Measurements from ENCODE around the gene CDCA8.

The CDCA8 gene

DNA sequence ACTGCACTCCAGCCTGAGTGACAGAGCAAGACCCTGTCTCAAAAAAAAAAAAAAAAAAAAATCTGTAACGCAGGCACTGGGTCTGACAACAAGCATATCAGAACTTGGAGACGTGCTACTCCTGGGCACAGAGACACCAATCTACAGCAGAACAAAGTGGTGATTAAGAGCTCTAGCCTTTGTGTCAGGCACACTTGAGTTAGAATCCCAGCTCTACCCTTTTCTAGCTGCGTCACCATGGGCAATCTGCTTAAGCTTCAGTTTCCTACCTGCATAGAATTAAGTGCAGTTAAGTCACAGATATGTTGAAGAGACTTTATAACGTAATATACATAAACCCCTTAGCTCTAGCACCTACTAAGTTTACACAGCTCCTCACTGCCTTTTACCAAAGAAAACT, 3.4 kb upstream of the CDCA8 start:
- peaks cover 78% of the 10 kb centered on the region for H3K36me3 Mint-ChIP-seq
- H3K9me3 Mint-ChIP-seq: no peaks in the 10 kb centered on the region
- DNase-seq (ENCODE audit: low spot score in 2 of 2) (no peak), ATAC-seq (no peak)
- peak overlapping the region; percentile 95 for H3K4me3 Mint-ChIP-seq
- peak overlapping the region; percentile 92 for H3K27ac Mint-ChIP-seq
- peaks cover 34% of the 10 kb centered on the region for H3K4me1 Mint-ChIP-seq

DNA sequence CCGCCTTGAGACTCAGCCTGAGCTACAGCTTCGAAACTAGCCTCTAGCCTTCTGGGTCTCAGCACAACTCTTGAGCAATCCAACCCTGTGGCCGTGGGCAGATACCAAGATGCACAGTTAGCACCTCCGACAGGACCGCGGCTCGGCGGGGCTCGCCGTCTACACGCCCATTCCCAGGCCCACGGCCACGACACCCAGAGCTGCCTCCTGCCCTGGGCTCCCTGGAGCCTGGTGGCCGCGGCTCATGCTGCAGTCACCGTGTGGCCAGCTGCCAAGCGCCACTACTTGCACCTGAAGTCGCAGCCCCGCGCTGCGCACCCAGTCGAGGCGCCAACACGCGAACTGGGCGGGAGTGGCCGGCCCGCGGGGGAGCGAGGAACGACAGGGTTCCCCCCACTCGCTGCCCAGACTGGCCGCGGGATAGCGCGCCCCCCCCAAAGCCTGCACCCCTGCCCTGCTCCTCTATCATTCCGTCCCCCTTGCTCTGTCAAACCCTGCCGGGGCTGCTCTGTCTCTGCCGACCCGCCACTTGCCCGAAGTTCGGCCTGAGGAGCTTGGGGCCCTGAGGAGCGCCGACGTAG, 729 bp upstream of the CDCA8 start:
- Mint-ChIP-seq H3K9me3 (no peaks in the 10 kb centered on the region), H3K4me3 (peak overlapping the region; percentile 95), H3K4me1 (peaks cover 34% of the 10 kb centered on the region), H3K36me3 (peaks cover 73% of the 10 kb centered on the region), H3K27ac (peak overlapping the region; percentile 88)
- peak; percentile 18 to 70 for DNase-seq (ENCODE audit: low spot score in 2 of 2)
- ATAC-seq: no peak

DNA sequence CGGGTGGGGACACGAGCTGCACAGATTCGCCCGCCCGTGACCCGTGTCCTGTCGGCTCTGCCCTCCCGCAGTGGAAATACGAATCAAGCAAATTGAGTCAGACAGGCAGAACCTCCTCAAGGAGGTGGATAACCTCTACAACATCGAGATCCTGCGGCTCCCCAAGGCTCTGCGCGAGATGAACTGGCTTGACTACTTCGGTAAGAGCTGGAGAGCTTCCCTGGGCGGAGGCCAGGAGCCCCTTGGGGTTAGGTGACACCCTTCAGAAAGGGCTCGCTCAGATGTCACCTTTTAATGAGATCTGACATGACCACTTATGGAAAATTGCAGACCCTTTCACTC, 489 bp downstream of the CDCA8 start:
- Mint-ChIP-seq H3K9me3 (no peaks in the 10 kb centered on the region), H3K27ac (peak overlapping the region; percentile 88), H3K4me3 (peak overlapping the region; percentile 95), H3K4me1 (peaks cover 34% of the 10 kb centered on the region), H3K36me3 (peaks cover 69% of the 10 kb centered on the region)
- DNase-seq (ENCODE audit: low spot score in 2 of 2): no peak
- ATAC-seq: no peak

DNA sequence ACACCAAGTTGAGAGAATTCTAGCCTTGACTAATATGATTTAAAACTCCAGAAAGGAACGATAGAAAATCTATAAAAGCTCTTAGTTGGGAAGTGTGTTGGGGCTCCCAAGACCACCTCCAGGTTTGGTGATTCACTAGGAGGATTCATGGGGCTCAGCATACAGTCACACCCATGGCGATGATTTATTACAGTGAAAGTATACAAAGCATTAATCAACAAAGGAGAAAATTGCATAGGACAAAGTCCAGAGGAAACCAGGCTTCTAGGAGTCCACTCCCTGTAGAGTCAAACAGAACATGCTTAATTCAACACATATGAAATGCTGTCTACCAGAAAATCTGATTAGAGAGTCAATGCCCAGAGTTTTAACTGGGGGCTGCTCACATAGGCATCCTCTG, 4.8 kb downstream of the CDCA8 start:
- Mint-ChIP-seq H3K9me3 (no peaks in the 10 kb centered on the region), H3K36me3 (peaks cover 78% of the 10 kb centered on the region), H3K4me1 (peaks cover 12% of the 10 kb centered on the region), H3K4me3 (no peak overlapping the region), H3K27ac (no peak overlapping the region)
- ATAC-seq (no peak), DNase-seq (ENCODE audit: low spot score in 2 of 2) (no peak)

DNA sequence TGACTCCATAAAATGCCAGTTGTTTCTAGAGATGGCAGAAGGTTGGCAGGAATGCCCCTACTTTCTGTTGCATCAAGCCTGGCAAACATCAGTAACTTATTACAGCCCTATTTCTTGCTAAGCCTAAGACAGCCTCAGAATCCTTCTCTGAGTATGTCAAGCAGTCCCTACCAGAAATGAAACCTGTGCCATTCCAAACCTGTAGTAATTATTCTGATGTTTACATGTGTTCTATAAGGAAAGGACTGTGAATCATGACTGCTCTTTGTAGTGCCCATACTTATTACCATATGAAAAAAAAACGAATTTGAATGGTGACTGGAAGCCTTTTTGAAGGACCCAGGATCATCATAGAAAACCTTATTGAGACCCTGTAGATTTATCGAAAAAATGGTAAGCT, 5.4 kb downstream of the CDCA8 start:
- Mint-ChIP-seq H3K4me3 (no peak overlapping the region), H3K36me3 (peaks cover 78% of the 10 kb centered on the region), H3K4me1 (peaks cover 12% of the 10 kb centered on the region), H3K27ac (no peak overlapping the region), H3K9me3 (no peaks in the 10 kb centered on the region)
- DNase-seq (ENCODE audit: low spot score in 2 of 2) (no peak), ATAC-seq (no peak)

DNA sequence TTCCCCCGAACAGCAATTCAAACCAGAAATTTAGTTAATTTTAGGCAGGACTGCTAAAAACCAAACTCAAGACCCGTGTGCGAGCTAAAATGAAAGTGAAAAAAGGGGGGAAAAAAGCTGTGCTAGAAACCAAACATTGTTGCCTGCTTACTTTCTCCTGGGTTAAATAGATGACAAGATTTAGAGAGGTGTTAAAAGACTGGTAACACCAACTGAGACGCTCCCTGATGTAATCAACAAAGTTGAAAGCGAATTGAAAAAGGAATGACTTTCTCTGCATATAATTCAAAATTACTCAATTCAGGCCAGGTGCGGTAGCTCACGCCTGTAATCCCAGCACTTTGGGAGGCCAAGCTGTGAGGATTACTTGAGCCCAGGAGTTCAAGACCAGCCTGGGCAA, 6.8 kb downstream of the CDCA8 start:
- Mint-ChIP-seq H3K36me3 (peaks cover 88% of the 10 kb centered on the region), H3K9me3 (no peaks in the 10 kb centered on the region), H3K27ac (peak overlapping the region; percentile 75), H3K4me1 (peaks cover 12% of the 10 kb centered on the region), H3K4me3 (peak overlapping the region; percentile 30)
- DNase-seq (ENCODE audit: low spot score in 2 of 2) (no peak), ATAC-seq (no peak)

DNA sequence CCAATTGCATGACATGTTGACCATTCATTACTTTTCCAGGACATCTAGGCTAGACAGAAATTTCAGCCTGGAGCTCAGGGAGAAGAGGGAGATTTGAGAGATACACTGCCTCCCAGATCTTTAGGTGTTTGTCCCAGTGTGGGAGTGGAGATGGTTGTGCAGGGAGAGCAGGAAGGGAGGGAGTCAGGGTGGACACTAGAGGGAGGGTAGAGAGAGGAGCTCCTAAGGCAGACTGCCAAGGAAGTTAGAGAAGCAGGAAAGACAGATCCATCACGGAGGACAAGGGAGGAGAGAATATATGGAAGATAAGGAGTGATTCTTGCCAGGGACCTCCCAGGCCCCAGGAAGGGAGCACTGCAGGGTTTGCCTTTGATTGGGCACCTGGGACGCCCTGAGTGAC, 8.7 kb downstream of the CDCA8 start:
- no peak overlapping the region for H3K4me3 Mint-ChIP-seq
- H3K4me1 Mint-ChIP-seq: peaks cover 12% of the 10 kb centered on the region
- peaks cover 91% of the 10 kb centered on the region for H3K36me3 Mint-ChIP-seq
- H3K9me3 Mint-ChIP-seq: no peaks in the 10 kb centered on the region
- ATAC-seq: no peak
- no peak for DNase-seq (ENCODE audit: low spot score in 2 of 2)
- H3K27ac Mint-ChIP-seq: no peak overlapping the region

DNA sequence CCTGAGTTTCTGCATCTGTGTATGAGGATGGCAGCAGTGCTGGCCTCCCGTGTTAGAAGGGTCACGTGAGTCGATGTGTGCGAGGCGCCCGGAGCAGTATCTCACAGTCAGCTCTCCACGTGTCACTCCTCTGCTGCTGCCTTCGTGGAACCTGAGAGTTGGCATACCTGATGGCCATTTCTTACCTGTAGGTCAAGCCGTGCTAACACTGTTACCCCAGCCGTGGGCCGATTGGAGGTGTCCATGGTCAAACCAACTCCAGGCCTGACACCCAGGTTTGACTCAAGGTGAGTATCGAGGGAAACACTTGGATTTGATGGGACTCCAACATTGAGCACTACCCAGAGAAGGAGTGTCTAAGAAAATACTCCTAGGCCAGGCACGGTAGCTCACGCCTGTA, 10.7 kb downstream of the CDCA8 start:
- H3K36me3 Mint-ChIP-seq: peaks cover 98% of the 10 kb centered on the region
- DNase-seq (ENCODE audit: low spot score in 2 of 2) (no peak), ATAC-seq (no peak)
- no peaks in the 10 kb centered on the region for H3K9me3 Mint-ChIP-seq
- no peak overlapping the region for H3K4me3 Mint-ChIP-seq
- no peak overlapping the region for H3K27ac Mint-ChIP-seq
- H3K4me1 Mint-ChIP-seq: peaks cover 12% of the 10 kb centered on the region

DNA sequence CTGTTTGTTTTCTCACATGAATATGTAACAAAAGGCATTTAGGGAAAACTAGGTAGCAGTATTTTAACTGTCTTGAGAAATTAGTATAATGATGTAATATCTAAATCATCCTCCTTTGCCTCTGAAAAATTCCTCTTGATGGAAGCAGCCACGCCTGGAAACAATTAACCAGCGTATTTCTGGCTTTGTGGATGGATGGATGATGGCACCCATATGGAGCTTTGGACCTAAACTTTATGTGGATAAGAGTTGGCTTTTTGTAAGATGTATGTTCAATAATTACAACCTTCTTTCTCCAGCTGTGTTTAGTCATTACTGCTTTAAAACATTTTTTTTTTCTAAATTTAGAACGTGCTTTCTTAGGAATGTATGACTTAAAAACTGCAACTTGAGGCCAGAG, 12.7 kb downstream of the CDCA8 start:
- no peaks in the 10 kb centered on the region for H3K4me1 Mint-ChIP-seq
- no peaks in the 10 kb centered on the region for H3K9me3 Mint-ChIP-seq
- DNase-seq (ENCODE audit: low spot score in 2 of 2) (no peak), ATAC-seq (no peak)
- no peak overlapping the region for H3K4me3 Mint-ChIP-seq
- H3K27ac Mint-ChIP-seq: no peak overlapping the region
- H3K36me3 Mint-ChIP-seq: peaks cover 97% of the 10 kb centered on the region

DNA sequence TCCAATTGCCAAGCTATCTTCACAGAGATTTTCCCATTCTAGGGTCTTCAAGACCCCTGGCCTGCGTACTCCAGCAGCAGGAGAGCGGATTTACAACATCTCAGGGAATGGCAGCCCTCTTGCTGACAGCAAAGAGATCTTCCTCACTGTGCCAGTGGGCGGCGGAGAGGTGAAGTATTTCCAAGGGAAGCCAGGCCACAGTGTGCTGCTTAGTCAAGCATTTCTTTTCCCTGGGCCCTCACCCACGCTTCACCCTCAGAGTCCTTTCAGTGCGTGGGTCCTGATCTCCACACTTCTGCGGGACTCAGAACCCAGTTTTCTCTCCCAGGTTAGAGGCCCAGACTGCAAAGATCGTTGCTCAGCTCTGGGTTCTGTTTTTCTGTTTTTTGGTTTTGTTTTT, 13.1 kb downstream of the CDCA8 start:
- H3K9me3 Mint-ChIP-seq: no peaks in the 10 kb centered on the region
- no peak for ATAC-seq
- H3K36me3 Mint-ChIP-seq: peaks cover 92% of the 10 kb centered on the region

DNA sequence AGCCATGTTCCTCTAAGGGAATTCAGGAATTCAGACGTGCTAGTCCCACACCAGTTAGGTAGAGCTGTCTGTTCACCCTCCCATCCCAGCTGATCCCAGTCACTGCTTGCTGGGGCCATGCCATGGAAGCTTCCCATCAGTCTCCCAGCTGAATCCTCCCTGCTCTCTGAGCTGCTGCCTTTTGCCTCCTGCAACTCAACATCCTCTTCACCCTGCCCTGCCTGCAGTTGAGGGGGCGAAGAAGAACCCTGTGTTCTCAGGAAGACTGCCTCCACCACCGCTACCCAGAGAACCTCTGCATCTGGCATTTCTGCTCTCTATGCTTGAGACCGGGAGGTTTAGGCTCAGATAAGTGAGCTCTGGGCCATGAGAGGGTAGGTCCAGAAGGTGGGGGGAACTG, 16.2 kb downstream of the CDCA8 start:
- H3K4me3 Mint-ChIP-seq: no peak overlapping the region
- no peak for DNase-seq (ENCODE audit: low spot score in 2 of 2)
- H3K9me3 Mint-ChIP-seq: no peaks in the 10 kb centered on the region

More for the DNA sequence above, 13.1 kb downstream of the CDCA8 start:
- no peak for DNase-seq (ENCODE audit: low spot score in 2 of 2)
- Mint-ChIP-seq H3K27ac (no peak overlapping the region), H3K4me1 (no peaks in the 10 kb centered on the region), H3K4me3 (no peak overlapping the region)

DNA sequence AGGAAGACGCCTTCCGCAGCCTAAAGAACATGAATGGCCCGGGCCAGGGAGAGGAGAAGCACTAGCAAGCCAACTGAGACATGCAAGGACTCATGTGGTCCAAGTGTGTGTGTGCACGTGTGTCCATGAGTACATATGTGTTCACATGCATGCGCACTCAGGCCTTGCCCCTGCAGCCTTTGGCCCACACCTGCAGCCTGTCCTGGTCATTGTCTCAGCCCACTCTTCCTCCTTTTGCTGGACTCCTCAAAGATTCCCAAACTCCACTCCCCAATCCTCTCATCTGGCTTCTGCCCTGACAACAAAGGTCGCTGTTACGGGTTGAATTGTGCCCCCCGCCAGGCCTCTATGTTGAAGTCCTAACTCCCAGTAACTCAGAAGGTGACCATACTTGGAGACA, 21.9 kb downstream of the CDCA8 start:
- ATAC-seq: no peak
- DNase-seq (ENCODE audit: low spot score in 2 of 2): no peak
- no peak overlapping the region for H3K4me3 Mint-ChIP-seq
- no peak overlapping the region for H3K27ac Mint-ChIP-seq
- H3K4me1 Mint-ChIP-seq: no peaks in the 10 kb centered on the region
- peaks cover 6% of the 10 kb centered on the region for H3K36me3 Mint-ChIP-seq
- H3K9me3 Mint-ChIP-seq: no peaks in the 10 kb centered on the region

More for the DNA sequence above, 16.2 kb downstream of the CDCA8 start:
- Mint-ChIP-seq H3K4me1 (no peaks in the 10 kb centered on the region), H3K27ac (peak overlapping the region; percentile 26), H3K36me3 (peaks cover 61% of the 10 kb centered on the region)
- ATAC-seq: no peak

DNA sequence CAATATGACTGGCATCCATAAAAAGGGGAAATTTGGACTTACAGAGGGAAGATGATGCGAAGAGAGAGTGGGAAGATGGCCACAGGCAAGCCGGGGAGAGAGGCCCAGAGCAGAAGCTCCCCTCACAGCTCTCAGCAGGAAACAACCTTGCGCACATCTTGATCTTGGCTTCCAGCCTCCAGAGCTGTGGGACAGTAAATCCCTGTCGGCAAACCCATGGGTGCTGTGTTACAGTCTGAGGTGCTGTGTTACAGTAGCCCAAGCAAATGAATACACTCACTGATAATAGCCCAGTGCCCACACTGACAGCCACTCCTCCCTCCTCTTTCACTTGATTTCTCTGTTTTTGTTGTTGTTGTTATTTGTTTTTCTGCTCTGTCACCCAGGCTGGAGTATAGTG, 22.4 kb downstream of the CDCA8 start:
- H3K4me3 Mint-ChIP-seq: no peak overlapping the region
- H3K27ac Mint-ChIP-seq: no peak overlapping the region
- DNase-seq (ENCODE audit: low spot score in 2 of 2) (no peak), ATAC-seq (no peak)
- H3K4me1 Mint-ChIP-seq: no peaks in the 10 kb centered on the region
- H3K9me3 Mint-ChIP-seq: no peaks in the 10 kb centered on the region
- peaks cover 2% of the 10 kb centered on the region for H3K36me3 Mint-ChIP-seq

DNA sequence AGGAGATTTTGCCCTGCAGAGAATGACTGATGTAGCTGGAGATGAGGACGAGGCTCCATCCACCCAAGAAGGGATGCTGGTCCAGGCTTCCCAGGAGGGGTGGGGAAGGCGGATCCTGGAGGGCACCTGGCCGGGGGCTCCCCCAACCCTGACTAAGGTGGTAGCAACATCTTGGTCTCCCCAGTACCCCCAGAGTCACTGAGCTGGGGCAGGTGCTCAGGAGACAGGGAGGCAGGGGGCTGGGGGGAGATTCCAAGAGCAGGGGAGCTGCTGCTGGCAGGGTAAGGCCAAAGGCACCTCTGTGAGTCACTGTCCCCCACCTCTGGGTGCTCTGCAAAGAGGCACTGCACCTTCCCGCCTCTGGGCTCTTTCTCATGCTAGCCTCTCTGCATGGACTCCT, 24.0 kb downstream of the CDCA8 start:
- H3K9me3 Mint-ChIP-seq: no peaks in the 10 kb centered on the region
- H3K4me1 Mint-ChIP-seq: no peaks in the 10 kb centered on the region
- H3K4me3 Mint-ChIP-seq: no peak overlapping the region
- no peak for DNase-seq (ENCODE audit: low spot score in 2 of 2)
- ATAC-seq: no peak
- no peaks in the 10 kb centered on the region for H3K36me3 Mint-ChIP-seq
- H3K27ac Mint-ChIP-seq: no peak overlapping the region

DNA sequence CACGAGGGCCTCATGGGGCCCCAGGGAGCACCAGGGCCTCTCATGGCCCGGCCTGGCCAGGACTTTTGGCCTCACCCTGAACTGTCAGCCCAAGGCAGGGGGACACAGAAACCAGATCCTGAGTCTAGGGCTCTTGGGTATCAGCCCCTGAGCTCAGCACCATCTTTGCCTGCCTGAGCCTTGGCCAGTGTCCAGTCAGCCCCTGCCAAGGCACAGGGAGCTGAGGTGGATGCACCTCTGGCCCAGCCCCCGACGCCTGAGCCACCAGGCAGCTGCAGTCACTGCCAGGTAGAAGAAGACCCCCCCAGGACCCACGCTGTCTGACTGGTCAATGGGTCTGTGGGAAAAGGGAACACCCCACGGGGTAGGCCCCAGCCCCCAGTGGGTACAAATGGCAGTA, 25.3 kb downstream of the CDCA8 start:
- ATAC-seq (no peak), DNase-seq (ENCODE audit: low spot score in 2 of 2) (no peak)
- no peak overlapping the region for H3K27ac Mint-ChIP-seq
- H3K9me3 Mint-ChIP-seq: no peaks in the 10 kb centered on the region
- no peaks in the 10 kb centered on the region for H3K36me3 Mint-ChIP-seq
- H3K4me3 Mint-ChIP-seq: no peak overlapping the region
- H3K4me1 Mint-ChIP-seq: no peaks in the 10 kb centered on the region

DNA sequence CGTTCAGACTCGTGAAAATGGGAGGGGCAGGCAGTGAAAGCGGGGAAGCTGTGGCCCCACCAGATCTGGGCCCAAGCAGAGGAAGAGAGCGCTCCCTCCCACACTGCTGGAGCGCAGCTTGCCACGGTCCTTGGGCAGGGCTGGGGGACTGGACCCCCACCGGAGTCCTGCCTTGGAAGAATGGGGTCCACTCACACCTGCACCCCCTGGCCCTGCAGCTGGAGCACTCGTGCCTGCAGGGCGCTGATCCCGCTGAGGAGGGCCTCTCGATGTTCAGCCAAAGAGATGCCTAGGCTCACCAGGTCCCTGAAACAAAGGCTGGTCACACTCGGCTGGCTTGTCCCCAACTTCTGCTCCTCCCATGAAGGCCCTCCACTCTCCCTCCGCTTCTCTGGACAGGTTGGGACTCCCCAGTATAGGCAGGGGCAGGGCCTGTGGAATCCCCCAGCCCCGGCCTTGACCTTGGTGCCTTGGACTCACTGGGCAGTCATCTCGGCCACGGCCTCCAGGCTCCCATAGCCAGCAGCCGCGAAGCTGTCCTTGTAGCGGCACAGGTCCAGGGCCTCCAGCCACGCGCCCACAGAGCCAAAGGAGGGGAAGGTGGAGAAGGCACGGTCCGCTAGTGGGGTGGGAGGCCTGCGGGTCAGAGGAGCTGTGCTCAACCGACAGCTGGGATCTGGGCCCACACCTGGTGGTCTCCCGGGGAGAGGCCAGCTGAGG, 26.0 kb downstream of the CDCA8 start:
- H3K4me3 Mint-ChIP-seq: no peak overlapping the region
- no peaks in the 10 kb centered on the region for H3K36me3 Mint-ChIP-seq
- ATAC-seq (no peak), DNase-seq (ENCODE audit: low spot score in 2 of 2) (no peak)
- H3K9me3 Mint-ChIP-seq: no peaks in the 10 kb centered on the region
- H3K27ac Mint-ChIP-seq: no peak overlapping the region
- H3K4me1 Mint-ChIP-seq: no peaks in the 10 kb centered on the region
